K562 (cell line): Measurements from ENCODE around the gene SNX27. TPM values are rescaled to one million over a fixed set of nuclear protein-coding genes. Genes with fewer than 3 reads are reported as not detected.

Experiments used
- ATAC-seq: fragments of 200-7000 bp; cut with Tn5 transposase; 3 replicates; pipeline ENCODE4 v1.9.1; 2020; ENCODE audit warnings: moderate library complexity
- BruUV-seq: library from RNA; stranded (reverse); fragments of 400-500 nt; replicated peaks from 2 replicates; lab custom pipeline; 2021; lab: Mats Ljungman, UMichigan
- CTCF ChIA-PET: fragments of 300-600 bp; formaldehyde crosslinking; extraction: SDS; loops from one replicate; lab custom pipeline; 2021; ENCODE audit warnings: low intra/inter-chr PET ratio; lab: Yijun Ruan, JAX
- POLR2A ChIA-PET: fragments of 300-600, 350-650 bp; sonication (Branson Sonifier 250); formaldehyde crosslinking; extraction: SDS; loops from one replicate; lab custom pipeline; 2021; ENCODE audit warnings: antibody characterized with exemption, inconsistent platforms; lab: Yijun Ruan, JAX
- DNase-seq, 4 experiments: peaks; one replicate each; pipeline versions ENCODE4 v3.0.0 to v3.0.0-alpha.2; 2011 to 2018; ENCODE audit warnings: low spot score in 3 of 4, mixed read lengths in 3 of 4; ENCODE audit errors: extremely low read depth in 1 of 4
- FAIRE-seq: peaks from 2 replicates; lab custom pipeline; 2011; peaks lifted over from hg19 to GRCh38; lab: Jason Lieb, UNC
- H2AFZ ChIP-seq: 2 replicates; pipeline ENCODE4 v1.6.0; 2011; ENCODE audit warnings: low read depth, low read length, control low read depth, inconsistent platforms
- H3K27ac ChIP-seq: fragments of 200-600 bp; 3 replicates; pipeline ENCODE4 v1.8.0; 2011; ENCODE audit warnings: low read depth, mild to moderate bottlenecking, control low read depth, inconsistent platforms, low read length, moderate library complexity, mixed read lengths; ENCODE audit errors: extremely low read depth
- H3K27me3 ChIP-seq, 2 experiments: fragments of 300-600 bp in 1 of 2; 2 replicates in 1 of 2; 3 replicates in 1 of 2; pipeline versions ENCODE4 v1.6.0 to v1.8.0; 2011; ENCODE audit warnings: inconsistent platforms in 2 of 2, low read length in 2 of 2, mild to moderate bottlenecking in 1 of 2, mixed read lengths in 1 of 2, moderate library complexity in 1 of 2; ENCODE audit not compliant: control insufficient read depth in 2 of 2, insufficient read depth in 2 of 2
- H3K36me3 ChIP-seq: fragments of 300-600 bp; 3 replicates; pipeline ENCODE4 v1.8.0; 2011; ENCODE audit warnings: mild to moderate bottlenecking, low read length, inconsistent platforms; ENCODE audit not compliant: control insufficient read depth, insufficient read depth
- H3K4me1 ChIP-seq, 2 experiments: fragments of 200-600 bp in 1 of 2; replicated peaks in 1 of 2; 2 replicates in 1 of 2; 3 replicates in 1 of 2; pipeline versions ENCODE4 v1.5.1 to v1.8.0; 2011; ENCODE audit warnings: inconsistent platforms in 2 of 2, low read length in 2 of 2, mild to moderate bottlenecking in 1 of 2, mixed read lengths in 1 of 2, moderate library complexity in 1 of 2; ENCODE audit not compliant: control insufficient read depth in 2 of 2, insufficient read depth in 2 of 2
- H3K4me2 ChIP-seq: 2 replicates; pipeline ENCODE4 v1.6.1; 2011; ENCODE audit warnings: low read length, control low read depth, inconsistent platforms, mixed read lengths; ENCODE audit not compliant: insufficient read depth
- H3K4me3 ChIP-seq: fragments of 200-600 bp; sonication (generic), shearing (Covaris generic); 2 replicates; pipeline ENCODE4 v1.5.1; 2016; ENCODE audit warnings: control low read depth, inconsistent platforms
- H3K79me2 ChIP-seq: fragments of 200-600 bp; 3 replicates; pipeline ENCODE4 v1.8.0; 2011; ENCODE audit warnings: low read length, inconsistent platforms; ENCODE audit not compliant: control insufficient read depth, insufficient read depth
- H3K9ac ChIP-seq, 2 experiments: 2 replicates each; pipeline versions ENCODE4 v1.6.0 to v1.6.1; 2011; ENCODE audit warnings: low read depth in 2 of 2, low read length in 2 of 2, control low read depth in 1 of 2, inconsistent platforms in 1 of 2, mild to moderate bottlenecking in 1 of 2, mixed read lengths in 1 of 2; ENCODE audit not compliant: insufficient read depth in 1 of 2
- H3K9me1 ChIP-seq: one replicate; pipeline ENCODE4 v1.6.0; 2011; ENCODE audit warnings: inconsistent platforms, mild to moderate bottlenecking, low read length, moderate library complexity; ENCODE audit not compliant: control insufficient read depth, insufficient read depth
- H3K9me3 ChIP-seq: replicated peaks from 2 replicates; pipeline ENCODE4 v1.5.1; 2011; ENCODE audit warnings: low read depth, low read length, inconsistent platforms; ENCODE audit not compliant: control insufficient read depth, insufficient read depth
- H4K20me1 ChIP-seq: replicated peaks from 2 replicates; pipeline ENCODE4 v1.6.1; 2011; ENCODE audit warnings: low read length, inconsistent platforms, mixed read lengths; ENCODE audit not compliant: control insufficient read depth, insufficient read depth
- ARNT ChIP-seq, 2 experiments: fragments of 450-650 bp; IDR thresholded peaks; 2 replicates each; pipeline ENCODE4 v1.6.1; 2016; ENCODE audit warnings: mild to moderate bottlenecking in 1 of 2
- ESRRA ChIP-seq: fragments of 450-650 bp; IDR thresholded peaks from 2 replicates; pipeline ENCODE4 v1.6.1; 2014; ENCODE audit warnings: low read depth, mild to moderate bottlenecking, moderate library complexity, borderline replicate concordance
- HDAC6 ChIP-seq: IDR thresholded peaks from 2 replicates; pipeline ENCODE4 v1.6.1; 2012; ENCODE audit warnings: low read depth, mild to moderate bottlenecking, control low read depth, inconsistent platforms, low read length, moderate library complexity
- POLR3A ChIP-seq: IDR thresholded peaks from 2 replicates; pipeline ENCODE4 v1.6.1; 2011; ENCODE audit warnings: borderline replicate concordance, mild to moderate bottlenecking, moderate library complexity; ENCODE audit not compliant: insufficient read length, insufficient read depth; ENCODE audit errors: extremely low read depth
- PTRF ChIP-seq: fragments of 450-650 bp; IDR thresholded peaks from 2 replicates; pipeline ENCODE4 v1.6.1; 2016; ENCODE audit warnings: mild to moderate bottlenecking, missing genetic modification characterization, missing compliant biosample characterization
- SOX6 ChIP-seq: fragments of 450-650 bp; IDR thresholded peaks from 2 replicates; pipeline ENCODE4 v1.6.1; 2014; ENCODE audit warnings: mild to moderate bottlenecking
- TBP ChIP-seq: optimal IDR thresholded peaks from 2 replicates; pipeline ENCODE3; 2011; ENCODE audit warnings: low read depth, low read length, improper control_type of control experiment
- THRAP3 ChIP-seq: fragments of 450-650 bp; IDR thresholded peaks from 2 replicates; pipeline ENCODE4 v1.6.1; 2016; ENCODE audit warnings: mild to moderate bottlenecking, inconsistent platforms, borderline replicate concordance
- ZFPM2 ChIP-seq: fragments of 250-450 bp; sonication (Bioruptor Pico); IDR thresholded peaks from 2 replicates; pipeline ENCODE4 v1.5.1; 2022; ENCODE audit warnings: mild to moderate bottlenecking
- ZSCAN32 ChIP-seq: fragments of 450-650 bp; formaldehyde crosslinking; IDR thresholded peaks from 2 replicates; pipeline ENCODE4 v1.4.0; 2020; ENCODE audit warnings: mild to moderate bottlenecking, moderate library complexity
- WGBS: fragments of 100-300 bp; shearing (Covaris generic); methylation state at CpG from one replicate; pipeline ENCODE4 v1.1.6; 2016; ENCODE audit warnings: low coverage, mixed read lengths; ENCODE audit not compliant: insufficient coverage; ENCODE audit errors: missing lambda C conversion rate; 5-methylcytosine and 5-hydroxymethylcytosine counted together
- in situ Hi-C: fragments of 300-500 bp; cut with MboI; formaldehyde crosslinking; loops from 4 replicates; pipeline ENCODE4 v1.15.0; 2018; ENCODE audit warnings: inconsistent platforms, mixed read lengths
- intact Hi-C: fragments of 100-400 bp; cut with micrococcal nuclease; formaldehyde crosslinking; loops from 2 replicates; pipeline ENCODE4 v1.14.2; 2022
- polyA plus RNA-seq, 8 experiments: library from polyadenylated mRNA; depleted of rRNA in 4 of 8; stranded (reverse) in 5 of 8; unstranded in 3 of 8; fragments of >200 nt; fragmentation: Nextera tagmentation in 2 of 8; fragmentation: Illumina TruSeq in 1 of 8; extraction: Ambion mirVana in 2 of 8; extraction: Trizol in 1 of 8; gene quantifications; 2 replicates each; pipeline versions ENCODE4 v1.2.1 to v1.2.3, GENCODE V29; 2011 to 2014; ENCODE audit warnings: inconsistent platforms in 1 of 8, missing spikeins in 1 of 8
- total RNA-seq, 7 experiments: library from RNA; depleted of rRNA in 6 of 7; stranded (reverse); fragments of >200 nt in 6 of 7; fragmentation: Illumina TruSeq in 2 of 7; extraction: Trizol in 2 of 7; gene quantifications; 2 replicates each; pipeline versions ENCODE4 v1.2.1 to v1.2.3, GENCODE V29; 2011 to 2021; ENCODE audit warnings: low replicate concordance in 1 of 7

The SNX27 gene
- total and polyA plus RNA-seq, 9 of the 15 experiments (the other 6 are each of a cell fraction or from before 2014, with no cell fraction given) = 4.5 to 18.7 (median 10.1) TPM

DNA sequence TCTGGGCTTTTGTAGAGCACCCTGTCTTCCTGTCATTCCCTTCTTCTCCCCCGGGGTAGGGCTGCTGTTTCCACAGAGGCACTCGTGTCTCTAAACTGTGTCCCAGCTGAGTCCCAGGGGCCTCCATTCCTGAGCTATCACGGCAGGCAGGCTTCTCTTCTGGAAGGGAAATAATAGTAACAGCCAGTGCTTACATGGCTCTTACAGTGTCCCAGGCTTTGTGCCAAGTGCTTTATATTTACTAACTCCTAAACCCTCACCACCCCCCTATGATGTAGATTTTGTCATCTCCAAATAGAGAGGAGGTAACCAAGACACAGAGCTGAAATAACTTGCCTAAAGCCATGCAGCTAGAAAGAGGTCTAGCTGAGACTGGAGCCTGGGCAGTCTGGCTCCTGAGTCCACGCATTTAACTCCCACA lies 106.2 kb downstream of the SNX27 start:
- Histone ChIP-seq H2AFZ (no peak overlapping the region), H3K79me2 (no peaks in the 10 kb centered on the region), H3K9me3 (no peaks in the 10 kb centered on the region), H3K36me3 (no peaks in the 10 kb centered on the region), H3K4me1 (peaks cover 13 to 21% of the 10 kb centered on the region in 2 experiments)
- no peak for TF ChIP-seq THRAP3
- TF ChIP-seq PTRF (tag) = no peak
- no peak for TF ChIP-seq SOX6
- TF ChIP-seq ZSCAN32 (CRISPR knock-in tag) = no peak
- TF ChIP-seq ESRRA = no peak
- TF ChIP-seq ZFPM2 (CRISPR knock-in tag) = no peak
- TF ChIP-seq TBP = no peak
- TF ChIP-seq POLR3A = no peak
- TF ChIP-seq HDAC6 = no peak
- no peak for TF ChIP-seq ARNT (IDR thresholded peaks at IDR 0.05)
- TF ChIP-seq, all 486 proteins: peak for 0
- POLR2A ChIA-PET = interaction anchor here (0.6 to 1.1 kb wide), 3 partner anchors 42 to 178 kb away, joined by 3 read pairs; partner anchors contain the start of gene TUFT1
- H3K27ac ChIP-seq = no peak overlapping the region
- WGBS = 2% methylated on average over 4 of the region's 4 CpGs
- DNase-seq (no peak), FAIRE-seq (no peak), ATAC-seq (no peak)
- no TSS peak for BruUV-seq
- H3K27me3 ChIP-seq = peaks cover 13 to 49% of the 10 kb centered on the region in 2 experiments
- no peak overlapping the region for H3K9ac ChIP-seq
- CTCF ChIA-PET = no interaction called here
- in situ Hi-C loops = no loop called here
- intact Hi-C loops = no loop called here
- peaks cover 18% of the 10 kb centered on the region for H4K20me1 ChIP-seq
- H3K4me2 ChIP-seq = no peak overlapping the region
- no peaks in the 10 kb centered on the region for H3K9me1 ChIP-seq
- H3K4me3 ChIP-seq = no peak overlapping the region
